Fibroblast of lung (primary cell): Measurements from ENCODE around the gene FXYD1. TPM values are rescaled to one million over a fixed set of nuclear protein-coding genes. Genes with fewer than 3 reads are reported as not detected.

Source experiments
- DNase-seq, 2 donors: peaks; one replicate each; pipeline versions ENCODE4 v3.0.0 to v3.0.0-alpha.2; 2010; ENCODE audit warnings: low read depth in 2 of 2
- H2AFZ ChIP-seq: 2 replicates; pipeline ENCODE4 v1.5.1; 2012; ENCODE audit warnings: low read length, control low read depth, inconsistent platforms
- H3K27ac ChIP-seq: 2 replicates; pipeline ENCODE4 v1.5.1; 2011; ENCODE audit warnings: low read length, control low read depth; ENCODE audit not compliant: insufficient read depth
- H3K27me3 ChIP-seq: 2 replicates; pipeline ENCODE4 v1.5.1; 2011; ENCODE audit warnings: mild to moderate bottlenecking, low read length; ENCODE audit not compliant: control insufficient read depth, insufficient read depth
- H3K36me3 ChIP-seq: 2 replicates; pipeline ENCODE4 v1.5.1; 2011; ENCODE audit warnings: low read length; ENCODE audit not compliant: control insufficient read depth, insufficient read depth
- H3K4me1 ChIP-seq: 2 replicates; pipeline ENCODE4 v1.5.1; 2011; ENCODE audit warnings: low read length; ENCODE audit not compliant: control insufficient read depth, insufficient read depth; ENCODE audit errors: extremely low read depth
- H3K4me2 ChIP-seq: 2 replicates; pipeline ENCODE4 v1.5.1; 2011; ENCODE audit warnings: low read length, control low read depth; ENCODE audit not compliant: insufficient read depth; ENCODE audit errors: extremely low read depth
- H3K4me3 ChIP-seq, 4 experiments: fragments of 200-600 bp in 1 of 4; sonication (generic) in 1 of 4; replicated peaks in 1 of 4; 2 replicates each; pipeline ENCODE4 v1.5.1; 2011 to 2016; ENCODE audit warnings: low read length in 4 of 4, low read depth in 3 of 4, mild to moderate bottlenecking in 3 of 4, control low read depth in 2 of 4, inconsistent platforms in 1 of 4, mixed read lengths in 1 of 4; ENCODE audit not compliant: insufficient read depth in 1 of 4; ENCODE audit errors: control extremely low read depth in 1 of 4
- H3K79me2 ChIP-seq: 2 replicates; pipeline ENCODE4 v1.5.1; 2012; ENCODE audit warnings: mild to moderate bottlenecking, low read length, inconsistent platforms; ENCODE audit not compliant: control insufficient read depth, insufficient read depth
- H3K9ac ChIP-seq: 2 replicates; pipeline ENCODE4 v1.5.1; 2011; ENCODE audit warnings: mild to moderate bottlenecking, low read length, control low read depth; ENCODE audit not compliant: insufficient read depth
- H3K9me3 ChIP-seq: 2 replicates; pipeline ENCODE4 v1.5.1; 2012; ENCODE audit warnings: low read depth, low read length; ENCODE audit not compliant: control insufficient read depth, insufficient read depth
- H4K20me1 ChIP-seq: 2 replicates; pipeline ENCODE4 v1.5.1; 2011; ENCODE audit warnings: low read length; ENCODE audit not compliant: control insufficient read depth, insufficient read depth; ENCODE audit errors: extremely low read depth
- CTCF ChIP-seq, 2 donors: IDR thresholded peaks in 1 of 2; conservative IDR thresholded peaks in 1 of 2; 1 replicate in 1 of 2; 2 replicates in 1 of 2; pipeline ENCODE4 v1.5.1; 2011 to 2012; ENCODE audit warnings: low read length in 2 of 2, control low read depth in 1 of 2, inconsistent platforms in 1 of 2, low read depth in 1 of 2, mild to moderate bottlenecking in 1 of 2
- EZH2 ChIP-seq: IDR thresholded peaks from 2 replicates; pipeline ENCODE4 v1.5.1; 2012; ENCODE audit warnings: low read length, control low read depth, mild to moderate bottlenecking; ENCODE audit errors: missing control alignments
- polyA plus RNA-seq, 2 donors: library from polyadenylated mRNA; depleted of rRNA in 1 of 2; stranded (reverse) in 1 of 2; unstranded in 1 of 2; fragments of >200 nt; gene quantifications; 2 replicates each; pipeline ENCODE4 v1.2.1, GENCODE V29; 2011 to 2012; ENCODE audit warnings: missing spikeins in 1 of 2
- total RNA-seq: library from RNA; depleted of rRNA; stranded (reverse); fragments of >200 nt; gene quantifications from 2 replicates; pipeline ENCODE4 v1.2.1, GENCODE V29; 2014

FXYD1 gene
- total and polyA plus RNA-seq, 2 donors (not counting 1 experiment from before 2014, with no cell fraction given): 4.5 to 7.5 TPM

DNA sequence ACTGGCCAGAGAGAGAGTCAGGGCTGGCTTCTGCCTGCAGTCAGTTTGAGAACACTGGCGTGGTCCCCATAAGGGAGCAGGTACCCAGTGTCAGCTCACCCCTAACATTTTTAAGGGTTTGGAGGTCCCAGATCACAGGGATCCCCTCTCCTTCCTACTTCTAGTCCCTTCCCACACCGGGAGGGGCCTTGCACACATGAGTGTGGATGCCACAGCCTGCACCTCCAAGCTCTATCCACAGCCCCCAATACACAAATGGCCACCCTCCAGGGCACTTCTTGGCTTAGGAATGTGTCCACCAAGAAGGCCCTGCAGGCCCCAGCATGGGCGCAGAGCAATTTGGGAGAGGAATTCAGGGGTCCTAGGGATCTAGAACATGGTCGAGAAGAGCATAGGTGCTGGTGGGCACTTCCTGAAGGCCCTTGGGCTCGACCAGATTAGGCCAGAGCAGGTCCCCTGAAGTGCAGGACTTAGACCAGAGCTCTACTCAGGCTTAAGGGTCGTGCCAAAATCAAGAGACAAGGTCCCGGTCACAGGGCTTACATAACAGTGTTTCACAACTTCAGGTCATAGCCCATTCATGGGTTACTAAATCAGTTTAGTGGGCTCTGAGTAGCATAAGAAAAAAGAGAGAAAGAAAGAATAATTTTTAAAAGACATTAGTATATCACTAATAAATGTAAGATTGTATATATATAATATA, 31.9 kb downstream of the FXYD1 start:
- H3K9ac ChIP-seq: no peak overlapping the region
- no peak overlapping the region for H3K27ac ChIP-seq
- DNase-seq: no peak
- no peaks in the 10 kb centered on the region for H4K20me1 ChIP-seq
- H3K4me2 ChIP-seq: no peak overlapping the region
- peaks cover 16% of the 10 kb centered on the region for H3K36me3 ChIP-seq
- H2AFZ ChIP-seq: no peak overlapping the region
- no peaks in the 10 kb centered on the region for H3K9me3 ChIP-seq
- no peaks in the 10 kb centered on the region for H3K4me1 ChIP-seq
- no peak overlapping the region for H3K4me3 ChIP-seq
- H3K27me3 ChIP-seq: no peaks in the 10 kb centered on the region
- H3K79me2 ChIP-seq: no peaks in the 10 kb centered on the region
- TF ChIP-seq CTCF (conservative IDR thresholded peaks at IDR 0.05 in 1 of 2, IDR thresholded peaks at IDR 0.05 in 1 of 2; ENCODE audit: low read depth in 1 of 2, low read length in 2 of 2): no peak
- TF ChIP-seq EZH2: no peak

DNA sequence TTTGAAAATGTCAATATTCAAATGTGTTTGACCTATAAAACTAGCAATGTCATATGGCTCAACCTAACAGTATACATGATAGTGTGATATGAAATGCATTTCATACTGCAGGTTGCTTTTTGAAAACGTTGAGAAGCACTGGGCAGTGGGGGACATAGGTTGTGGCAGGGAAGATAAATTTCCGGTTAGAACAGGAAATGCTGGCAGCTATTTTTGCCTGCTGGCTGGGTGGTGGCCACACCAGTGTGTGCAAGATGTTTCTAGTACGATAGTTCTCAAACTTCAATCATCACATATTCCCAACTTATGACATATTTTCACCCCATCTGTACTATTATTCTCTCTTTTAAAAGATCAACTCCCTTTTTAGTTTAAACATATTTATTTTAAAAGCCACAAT, 33.1 kb downstream of the FXYD1 start:
- no peak overlapping the region for H3K27ac ChIP-seq
- peaks cover 2% of the 10 kb centered on the region for H3K4me1 ChIP-seq
- no peak overlapping the region for H3K4me2 ChIP-seq
- no peaks in the 10 kb centered on the region for H3K27me3 ChIP-seq
- no peaks in the 10 kb centered on the region for H3K9me3 ChIP-seq
- no peak for DNase-seq
- peaks cover 6% of the 10 kb centered on the region for H3K36me3 ChIP-seq
- H4K20me1 ChIP-seq: no peaks in the 10 kb centered on the region
- no peak overlapping the region for H2AFZ ChIP-seq
- no peaks in the 10 kb centered on the region for H3K79me2 ChIP-seq
- H3K4me3 ChIP-seq: no peak overlapping the region
- H3K9ac ChIP-seq: no peak overlapping the region
- no peak for TF ChIP-seq CTCF (conservative IDR thresholded peaks at IDR 0.05 in 1 of 2, IDR thresholded peaks at IDR 0.05 in 1 of 2; ENCODE audit: low read depth in 1 of 2, low read length in 2 of 2)
- no peak for TF ChIP-seq EZH2

GRCh38 chr19:35174226-35174625, 35.6 kb downstream of the FXYD1 start:
- peaks cover 2% of the 10 kb centered on the region for H3K4me1 ChIP-seq
- TF ChIP-seq CTCF (conservative IDR thresholded peaks at IDR 0.05 in 1 of 2, IDR thresholded peaks at IDR 0.05 in 1 of 2; ENCODE audit: low read depth in 1 of 2, low read length in 2 of 2) (no peak), EZH2 (no peak)

More at GRCh38 chr19:35174226-35174625, 35.6 kb downstream of the FXYD1 start:
- Histone ChIP-seq H3K27me3 (no peaks in the 10 kb centered on the region), H3K79me2 (no peaks in the 10 kb centered on the region), H3K9ac (no peak overlapping the region), H4K20me1 (no peaks in the 10 kb centered on the region), H3K9me3 (no peaks in the 10 kb centered on the region), H3K36me3 (no peaks in the 10 kb centered on the region), H3K4me3 (no peak overlapping the region), H3K27ac (no peak overlapping the region), H3K4me2 (no peak overlapping the region), H2AFZ (no peak overlapping the region)
- no peak for DNase-seq
